Calu3 (cell line): ENCODE measurements around the gene NELL2. TPM values are rescaled to one million over a fixed set of nuclear protein-coding genes. Genes with fewer than 3 reads are reported as not detected.

ENCODE experiments used
- BruUV-seq: library from RNA; stranded (reverse); fragments of 400-500 nt; replicated peaks from 2 replicates; lab custom pipeline; 2021; lab: Mats Ljungman, UMichigan
- CTCF ChIA-PET: fragments of 300-600 bp; sonication (Branson Sonifier 250); formaldehyde crosslinking; loops from one replicate; lab custom pipeline; 2022; ENCODE audit warnings: antibody characterized with exemption; lab: Charles Lee
- DNase-seq: peaks from one replicate; pipeline ENCODE4 v3.0.0; 2022
- H3K27ac Mint-ChIP-seq: one replicate; pipeline ENCODE4 v1.8.0; 2022; ENCODE audit warnings: mixed read lengths; ENCODE audit not compliant: unreplicated experiment
- H3K27me3 Mint-ChIP-seq: one replicate; pipeline ENCODE4 v1.8.0; 2022; ENCODE audit warnings: mixed read lengths; ENCODE audit not compliant: unreplicated experiment
- H3K36me3 Mint-ChIP-seq: one replicate; pipeline ENCODE4 v1.8.0; 2022; ENCODE audit warnings: mild to moderate bottlenecking, moderate library complexity, mixed read lengths; ENCODE audit not compliant: insufficient read depth, unreplicated experiment
- H3K4me1 Mint-ChIP-seq: one replicate; pipeline ENCODE4 v1.8.0; 2022; ENCODE audit warnings: mild to moderate bottlenecking, low read depth, mixed read lengths; ENCODE audit not compliant: unreplicated experiment
- H3K4me3 Mint-ChIP-seq: one replicate; pipeline ENCODE4 v1.8.0; 2022; ENCODE audit warnings: mild to moderate bottlenecking, low read depth, moderate library complexity, mixed read lengths; ENCODE audit not compliant: unreplicated experiment
- H3K9me3 Mint-ChIP-seq: one replicate; pipeline ENCODE4 v1.8.0; 2022; ENCODE audit warnings: low read depth, mixed read lengths; ENCODE audit not compliant: unreplicated experiment
- intact Hi-C: fragments of 100-400 bp; cut with micrococcal nuclease; formaldehyde crosslinking; loops from one replicate; pipeline ENCODE4 v1.10.0; 2022; ENCODE audit not compliant: unreplicated experiment
- total RNA-seq: library from RNA; stranded (reverse); gene quantifications from 2 replicates; pipeline ENCODE4 v1.2.3, GENCODE V29; 2022
- TF ChIP-seq, protein P1 (sequence below): fragments of 200-600 bp; IDR thresholded peaks from one replicate; pipeline ENCODE4 v1.8.0; 2022; ENCODE audit warnings: antibody characterized with exemption; ENCODE audit not compliant: unreplicated experiment

Gene NELL2
- total RNA-seq, 1 experiment from 2014 or later, result not detected

DNA sequence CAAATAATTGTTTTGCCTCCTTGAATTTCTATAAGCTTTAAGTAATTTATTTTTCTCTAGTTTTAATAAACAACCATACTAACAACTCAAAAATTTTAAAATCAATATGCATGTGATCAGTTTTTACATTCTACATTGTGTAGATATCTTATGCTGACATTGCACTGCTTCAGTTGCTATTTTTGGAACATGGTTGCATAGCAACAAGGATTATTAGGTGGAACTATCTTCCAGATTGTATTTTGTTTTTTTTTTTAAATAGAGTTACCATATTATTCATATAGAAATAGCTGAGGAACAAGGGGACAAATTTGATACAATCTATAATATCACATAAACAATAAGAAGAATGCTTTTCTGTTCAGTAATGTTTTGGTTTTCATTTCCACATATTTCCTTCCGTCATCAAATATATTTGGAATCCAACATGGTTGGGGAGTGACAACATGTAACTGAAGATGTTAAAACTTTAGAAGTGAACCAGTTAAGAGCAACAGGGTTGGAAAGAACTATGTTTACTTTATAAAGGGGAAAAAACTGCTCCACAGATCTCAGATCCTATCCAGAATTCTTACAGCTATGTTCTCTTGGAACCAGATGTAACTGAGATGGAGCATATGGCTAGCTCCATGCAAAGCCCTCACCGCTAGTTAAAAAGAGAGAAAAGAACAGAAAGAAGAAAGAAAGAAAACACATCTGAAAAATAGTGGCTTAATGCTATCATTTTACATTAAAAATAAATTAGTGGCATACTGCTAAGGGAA is 235.5 kb downstream of the NELL2 start:
- H3K4me3 Mint-ChIP-seq, result no peak overlapping the region
- TF ChIP-seq, protein P1, sequence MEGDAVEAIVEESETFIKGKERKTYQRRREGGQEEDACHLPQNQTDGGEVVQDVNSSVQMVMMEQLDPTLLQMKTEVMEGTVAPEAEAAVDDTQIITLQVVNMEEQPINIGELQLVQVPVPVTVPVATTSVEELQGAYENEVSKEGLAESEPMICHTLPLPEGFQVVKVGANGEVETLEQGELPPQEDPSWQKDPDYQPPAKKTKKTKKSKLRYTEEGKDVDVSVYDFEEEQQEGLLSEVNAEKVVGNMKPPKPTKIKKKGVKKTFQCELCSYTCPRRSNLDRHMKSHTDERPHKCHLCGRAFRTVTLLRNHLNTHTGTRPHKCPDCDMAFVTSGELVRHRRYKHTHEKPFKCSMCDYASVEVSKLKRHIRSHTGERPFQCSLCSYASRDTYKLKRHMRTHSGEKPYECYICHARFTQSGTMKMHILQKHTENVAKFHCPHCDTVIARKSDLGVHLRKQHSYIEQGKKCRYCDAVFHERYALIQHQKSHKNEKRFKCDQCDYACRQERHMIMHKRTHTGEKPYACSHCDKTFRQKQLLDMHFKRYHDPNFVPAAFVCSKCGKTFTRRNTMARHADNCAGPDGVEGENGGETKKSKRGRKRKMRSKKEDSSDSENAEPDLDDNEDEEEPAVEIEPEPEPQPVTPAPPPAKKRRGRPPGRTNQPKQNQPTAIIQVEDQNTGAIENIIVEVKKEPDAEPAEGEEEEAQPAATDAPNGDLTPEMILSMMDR, result no peak
- intact Hi-C loops, result no loop called here
- no peaks in the 10 kb centered on the region for H3K4me1 Mint-ChIP-seq
- no peaks in the 10 kb centered on the region for H3K27me3 Mint-ChIP-seq
- BruUV-seq, result no TSS peak
- peaks cover 4% of the 10 kb centered on the region for H3K9me3 Mint-ChIP-seq
- H3K36me3 Mint-ChIP-seq, result no peaks in the 10 kb centered on the region
- CTCF ChIA-PET, result no interaction called here
- no peak overlapping the region for H3K27ac Mint-ChIP-seq
- no peak for DNase-seq

- Mint-ChIP-seq H3K36me3 (no peaks in the 10 kb centered on the region), H3K4me3 (no peak overlapping the region), H3K9me3 (peaks cover 4% of the 10 kb centered on the region), H3K4me1 (no peaks in the 10 kb centered on the region), H3K27ac (no peak overlapping the region), H3K27me3 (no peaks in the 10 kb centered on the region)
- TF ChIP-seq, protein P1, result no peak
- CTCF ChIA-PET, result no interaction called here
- intact Hi-C loops, result no loop called here
- BruUV-seq, result no TSS peak
- no peak for DNase-seq
Observed at GRCh38 chr12:44637875-44638274, 238.2 kb downstream of the NELL2 start.

- intact Hi-C loops, result no loop called here
- Mint-ChIP-seq H3K36me3 (no peaks in the 10 kb centered on the region), H3K9me3 (no peaks in the 10 kb centered on the region), H3K4me1 (no peaks in the 10 kb centered on the region), H3K27me3 (no peaks in the 10 kb centered on the region), H3K4me3 (no peak overlapping the region), H3K27ac (no peak overlapping the region)
- TF ChIP-seq, protein P1, result no peak
- no TSS peak for BruUV-seq
- DNase-seq, result no peak
- CTCF ChIA-PET, result no interaction called here
Observed at GRCh38 chr12:44628180-44628579, 247.9 kb downstream of the NELL2 start.

DNA sequence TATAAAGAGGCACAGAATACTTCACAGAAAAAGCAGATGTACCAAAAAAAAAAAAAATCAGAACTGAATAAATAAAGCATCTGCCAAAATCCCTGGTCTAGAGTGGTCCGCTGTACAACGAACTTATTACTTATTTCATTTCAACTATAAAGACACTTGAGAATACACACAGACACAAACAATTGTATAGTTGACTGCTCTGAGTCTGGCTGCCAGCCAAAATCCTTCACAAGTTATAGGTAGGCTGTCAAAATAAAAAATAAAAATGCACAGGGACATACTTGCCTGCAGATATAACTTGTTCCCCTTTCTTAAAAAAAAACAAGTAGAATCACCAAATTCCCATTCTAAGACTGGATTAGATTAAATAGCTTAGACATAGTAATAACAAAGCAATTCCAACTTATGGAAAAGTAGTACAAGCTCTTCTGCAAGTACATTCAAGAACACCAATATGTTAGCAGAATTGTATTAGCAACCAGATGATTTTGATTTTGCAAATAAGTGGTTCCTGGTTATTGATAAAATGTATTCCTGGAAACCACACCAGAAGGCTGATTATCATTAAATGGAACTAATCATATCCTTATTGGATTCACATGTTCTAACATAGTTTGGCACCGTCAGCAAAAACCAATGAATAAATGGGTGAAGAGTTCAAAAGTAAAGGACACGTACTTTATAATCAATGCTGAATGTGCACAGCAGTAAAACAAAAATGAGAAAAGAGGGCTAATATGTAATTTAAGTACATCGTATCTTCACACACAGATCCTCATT is 248.5 kb downstream of the NELL2 start:
- no peaks in the 10 kb centered on the region for H3K36me3 Mint-ChIP-seq

More for the DNA sequence above, 248.5 kb downstream of the NELL2 start:
- H3K4me1 Mint-ChIP-seq, result no peaks in the 10 kb centered on the region
- no peak overlapping the region for H3K4me3 Mint-ChIP-seq
- intact Hi-C loops, result no loop called here
- H3K27ac Mint-ChIP-seq, result no peak overlapping the region
- BruUV-seq, result no TSS peak
- CTCF ChIA-PET, result no interaction called here
- TF ChIP-seq, protein P1, result no peak
- H3K27me3 Mint-ChIP-seq, result no peaks in the 10 kb centered on the region
- H3K9me3 Mint-ChIP-seq, result no peaks in the 10 kb centered on the region
- no peak for DNase-seq
